Gastroesophageal sphincter (tissue), 4 donors: ENCODE results near the gene ANK3. TPM values are rescaled to one million over a fixed set of nuclear protein-coding genes. Genes with fewer than 3 reads are reported as not detected.
"Not testable (repeated sequence)": the region's sequence is repeated elsewhere in the genome, so short reads cannot be mapped to it uniquely, and the experiment has no call there.

Source experiments
- ATAC-seq: fragments of 150-250 bp; one replicate; pipeline ENCODE4 v1.9.1; 2016; ENCODE audit warnings: mild to moderate bottlenecking, moderate library complexity
- H3K27ac ChIP-seq, 4 donors: fragments of 200-600 bp; sonication (generic) in 3 of 4; 1 replicate in 3 of 4; 2 replicates in 1 of 4; pipeline ENCODE4 v1.5.1; 2016 to 2019
- H3K27me3 ChIP-seq: fragments of 200-600 bp; sonication (generic); one replicate; pipeline ENCODE4 v1.5.1; 2019
- H3K36me3 ChIP-seq, 2 donors: fragments of 200-600 bp; sonication (generic); one replicate each; pipeline ENCODE4 v1.5.1; 2019; ENCODE audit warnings: control low read depth in 1 of 2
- H3K4me1 ChIP-seq, 3 donors: fragments of 200-600 bp; sonication (generic); 1 replicate in 2 of 3; 2 replicates in 1 of 3; pipeline ENCODE4 v1.5.1; 2016 to 2019; ENCODE audit warnings: control low read depth in 2 of 3
- H3K4me3 ChIP-seq, 2 donors: fragments of 200-600 bp; sonication (generic); one replicate each; pipeline ENCODE4 v1.5.1; 2019; ENCODE audit warnings: mild to moderate bottlenecking in 1 of 2, moderate library complexity in 1 of 2
- H3K9me3 ChIP-seq, 3 donors: fragments of 200-600 bp; sonication (generic); one replicate each; pipeline ENCODE4 v1.5.1; 2017 to 2019; ENCODE audit warnings: control low read depth in 2 of 3
- CTCF ChIP-seq, 4 experiments: fragments of 200-600 bp in 2 of 4; fragments of 450-650 bp in 2 of 4; sonication (generic) in 1 of 4; IDR thresholded peaks; one replicate each; pipeline ENCODE4 v1.5.1; 2017 to 2019; ENCODE audit warnings: antibody characterized with exemption in 4 of 4, mild to moderate bottlenecking in 2 of 4, moderate library complexity in 2 of 4
- EP300 ChIP-seq: sonication (generic); formaldehyde crosslinking; IDR thresholded peaks from one replicate; pipeline ENCODE4 v1.6.1; 2017; ENCODE audit warnings: antibody characterized with exemption, mild to moderate bottlenecking
- POLR2A ChIP-seq, 2 donors: fragments of 450-650 bp; IDR thresholded peaks; one replicate each; pipeline ENCODE4 v1.6.1; 2017; ENCODE audit warnings: antibody characterized with exemption in 2 of 2, mild to moderate bottlenecking in 2 of 2, moderate library complexity in 1 of 2
- POLR2AphosphoS5 ChIP-seq: sonication (generic); formaldehyde crosslinking; IDR thresholded peaks from one replicate; pipeline ENCODE4 v1.6.1; 2017; ENCODE audit warnings: antibody characterized with exemption
- WGBS, 2 donors: methylation state at CpG; one replicate each; pipeline ENCODE4 v1.1.5; 2018; ENCODE audit warnings: low coverage in 1 of 2; 5-methylcytosine and 5-hydroxymethylcytosine counted together
- total RNA-seq, 4 donors: library from RNA; depleted of rRNA; stranded (reverse); fragments of >200 nt; gene quantifications; one replicate each; pipeline ENCODE4 v1.1.0, GENCODE V29; 2016

ANK3 gene
- total RNA-seq, 4 donors from 2014 or later, result 21.1 to 61.5 (median 38.9) TPM

- Histone ChIP-seq H3K27ac (peak overlapping the region in 1 of 4 donors; percentile 13), H3K36me3 (no peaks in the 10 kb centered on the region), H3K9me3 (no peaks in the 10 kb centered on the region), H3K4me3 (no peak overlapping the region), H3K27me3 (no peaks in the 10 kb centered on the region), H3K4me1 (peaks cover 0 to 23% (median 0%) of the 10 kb centered on the region in 3 donors)
- TF ChIP-seq EP300 (no peak), POLR2AphosphoS5 (no peak), POLR2A (IDR thresholded peaks at IDR 0.05) (no peak), CTCF (IDR thresholded peaks at IDR 0.05) (no peak)
- 75 to 93% methylated on average over 9 of the region's 9 CpGs for WGBS, 2 donors
- no peak for ATAC-seq
Observed at GRCh38 chr10:60295028-60295937, 94.4 kb downstream of the ANK3 start.

GRCh38 chr10:60293581-60294175 is 96.0 kb downstream of the ANK3 start:
- no peak for ATAC-seq
- TF ChIP-seq EP300 (no peak), POLR2AphosphoS5 (no peak)
- no peak overlapping the region for H3K4me3 ChIP-seq
- peaks cover 0 to 23% (median 0%) of the 10 kb centered on the region in 3 donors for H3K4me1 ChIP-seq
- H3K9me3 ChIP-seq, result no peaks in the 10 kb centered on the region
- 39 to 49% methylated on average over 6 of the region's 6 CpGs for WGBS, 2 donors
- no peaks in the 10 kb centered on the region for H3K36me3 ChIP-seq
- H3K27ac ChIP-seq, result peak overlapping the region in 1 of 4 donors; percentile 8
- H3K27me3 ChIP-seq, result no peaks in the 10 kb centered on the region

GRCh38 chr10:60292998-60293397 is 96.7 kb downstream of the ANK3 start:
- H3K4me3 ChIP-seq, result no peak overlapping the region
- H3K27ac ChIP-seq, result peak overlapping the region in 1 of 4 donors; percentile 9
- ATAC-seq, result no peak
- TF ChIP-seq CTCF (IDR thresholded peaks at IDR 0.05) (no peak), POLR2A (IDR thresholded peaks at IDR 0.05) (no peak), POLR2AphosphoS5 (no peak), EP300 (no peak)
- no peaks in the 10 kb centered on the region for H3K9me3 ChIP-seq
- H3K27me3 ChIP-seq, result no peaks in the 10 kb centered on the region
- H3K4me1 ChIP-seq, result peaks cover 0 to 23% (median 0%) of the 10 kb centered on the region in 3 donors
- H3K36me3 ChIP-seq, result no peaks in the 10 kb centered on the region
- WGBS, 2 donors, result 40 to 61% methylated on average over 7 to 8 of the region's 8 CpGs

GRCh38 chr10:60292536-60292935 is 97.1 kb downstream of the ANK3 start:
- H3K4me3 ChIP-seq, H3K36me3 ChIP-seq, H3K27me3 ChIP-seq, ATAC-seq, H3K9me3 ChIP-seq: not testable (repeated sequence)
- Histone ChIP-seq H3K4me1 (peaks cover 0 to 23% (median 0%) of the 10 kb centered on the region in 3 donors), H3K27ac (peak overlapping the region in 1 of 4 donors; percentile 9)
- WGBS, 2 donors, result 55 to 56% methylated on average over 4 of the region's 6 CpGs

GRCh38 chr10:60291344-60291930 is 98.2 kb downstream of the ANK3 start:
- Histone ChIP-seq H3K27ac (no peak overlapping the region), H3K4me3 (no peak overlapping the region), H3K36me3 (no peaks in the 10 kb centered on the region), H3K9me3 (no peaks in the 10 kb centered on the region), H3K27me3 (no peaks in the 10 kb centered on the region), H3K4me1 (peaks cover 0 to 21% (median 0%) of the 10 kb centered on the region in 3 donors)
- TF ChIP-seq POLR2AphosphoS5, result no peak
- TF ChIP-seq CTCF (IDR thresholded peaks at IDR 0.05), result no peak
- WGBS, 2 donors, result 57 to 71% methylated on average over 2 to 5 of the region's 5 CpGs
- ATAC-seq, result no peak
